Natural killer cell (primary cell): ENCODE data around the gene FBN3. TPM values are rescaled to one million over a fixed set of nuclear protein-coding genes. Genes with fewer than 3 reads are reported as not detected.

Experiments used
- ATAC-seq, 3 donors: fragments of 150-1000 bp in 2 of 3; fragments of 200-7000 bp in 1 of 3; cut with Tn5 transposase; 1 replicate in 1 of 3; 2 replicates in 2 of 3; pipeline ENCODE4 v1.10.0; 2021; ENCODE audit warnings: mild to moderate bottlenecking in 2 of 3, moderate library complexity in 2 of 3
- DNase-seq, 2 donors: peaks; one replicate each; pipeline versions ENCODE4 v3.0.0 to v3.0.0-alpha.2; 2013 to 2021; ENCODE audit warnings: mixed read lengths in 1 of 2
- H3K27ac ChIP-seq: one replicate; pipeline ENCODE4 v1.5.1; 2013; ENCODE audit warnings: mild to moderate bottlenecking, low read length
- H3K27me3 ChIP-seq: one replicate; pipeline ENCODE4 v1.6.1; 2013; ENCODE audit warnings: low read length; ENCODE audit not compliant: control insufficient read depth, insufficient read depth
- H3K36me3 ChIP-seq: one replicate; pipeline ENCODE4 v1.6.1; 2013; ENCODE audit warnings: low read length; ENCODE audit not compliant: control insufficient read depth, insufficient read depth
- H3K4me1 ChIP-seq: one replicate; pipeline ENCODE4 v1.6.1; 2013; ENCODE audit warnings: low read length; ENCODE audit not compliant: control insufficient read depth, insufficient read depth
- H3K4me3 ChIP-seq: one replicate; pipeline ENCODE4 v1.5.1; 2013; ENCODE audit warnings: low read length
- H3K9me3 ChIP-seq: one replicate; pipeline ENCODE4 v1.6.1; 2013; ENCODE audit warnings: low read length; ENCODE audit not compliant: control insufficient read depth, insufficient read depth
- H3K27ac Mint-ChIP-seq, 2 donors: one replicate each; pipeline ENCODE4 v1.8.0; 2022; ENCODE audit warnings: mild to moderate bottlenecking in 2 of 2, mixed read lengths in 2 of 2, moderate library complexity in 1 of 2
- H3K27me3 Mint-ChIP-seq, 2 donors: one replicate each; pipeline ENCODE4 v1.8.0; 2022; ENCODE audit warnings: low read depth in 2 of 2, mixed read lengths in 2 of 2
- H3K36me3 Mint-ChIP-seq: one replicate; pipeline ENCODE4 v1.8.0; 2022; ENCODE audit warnings: mixed read lengths
- H3K4me1 Mint-ChIP-seq, 2 donors: one replicate each; pipeline ENCODE4 v1.8.0; 2022; ENCODE audit warnings: mixed read lengths in 2 of 2
- H3K4me3 Mint-ChIP-seq: one replicate; pipeline ENCODE4 v1.8.0; 2022; ENCODE audit warnings: mild to moderate bottlenecking, moderate library complexity, mixed read lengths
- H3K9me3 Mint-ChIP-seq, 2 donors: one replicate each; pipeline ENCODE4 v1.8.0; 2022; ENCODE audit warnings: mixed read lengths in 2 of 2
- WGBS: methylation state at CpG from one replicate; pipeline ENCODE4 v1.1.7; 2013; ENCODE audit warnings: missing lambda C conversion rate; ENCODE audit not compliant: insufficient coverage; 5-methylcytosine and 5-hydroxymethylcytosine counted together
- intact Hi-C: fragments of 100-400 bp; cut with micrococcal nuclease; formaldehyde crosslinking; loops from one replicate; pipeline ENCODE4 v1.14.2; 2022
- total RNA-seq, 4 donors: library from RNA; stranded (reverse); fragments of 120-200 nt in 1 of 4; gene quantifications; one replicate each; pipeline versions ENCODE4 v1.2.3 to v1.2.4, GENCODE V29; 2013 to 2022
- TF ChIP-seq, protein P1 (sequence below): fragments of 200-600 bp; IDR thresholded peaks from one replicate; pipeline ENCODE4 v1.8.0; 2022; ENCODE audit warnings: antibody characterized with exemption

Gene FBN3
- total RNA-seq, 3 donors from 2014 or later (not counting 1 experiment from before 2014, with no cell fraction given), result 0.25 TPM; not detected in 2

DNA sequence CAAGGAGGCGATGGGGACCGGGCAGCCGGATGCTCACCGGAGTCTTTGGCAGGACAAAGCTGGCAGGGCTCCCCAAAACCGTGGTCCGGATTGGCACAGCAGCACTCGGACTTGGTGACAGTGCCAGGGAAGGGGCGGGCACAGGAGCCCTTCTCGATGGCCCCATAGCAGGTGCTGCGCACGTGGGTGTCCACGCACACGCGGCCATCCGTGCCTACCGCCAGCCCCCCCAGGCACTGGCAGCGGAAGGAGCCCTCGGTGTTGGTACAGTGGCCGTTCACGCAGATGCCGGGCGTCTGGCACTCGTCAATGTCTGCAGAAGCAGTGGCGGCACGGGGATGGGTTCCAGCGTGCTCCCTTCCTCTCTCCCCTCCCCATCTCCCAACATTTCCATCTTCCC, 17.9 kb downstream of the FBN3 start:
- Mint-ChIP-seq H3K27ac (no peak overlapping the region), H3K4me3 (no peak overlapping the region), H3K27me3 (peaks cover 11 to 15% of the 10 kb centered on the region in 2 donors), H3K9me3 (no peaks in the 10 kb centered on the region), H3K4me1 (no peaks in the 10 kb centered on the region), H3K36me3 (no peaks in the 10 kb centered on the region)
- Histone ChIP-seq H3K27me3 (no peaks in the 10 kb centered on the region), H3K27ac (no peak overlapping the region), H3K9me3 (no peaks in the 10 kb centered on the region), H3K36me3 (no peaks in the 10 kb centered on the region), H3K4me1 (no peaks in the 10 kb centered on the region), H3K4me3 (no peak overlapping the region)
- DNase-seq (no peak), ATAC-seq (no peak)
- TF ChIP-seq, protein P1, sequence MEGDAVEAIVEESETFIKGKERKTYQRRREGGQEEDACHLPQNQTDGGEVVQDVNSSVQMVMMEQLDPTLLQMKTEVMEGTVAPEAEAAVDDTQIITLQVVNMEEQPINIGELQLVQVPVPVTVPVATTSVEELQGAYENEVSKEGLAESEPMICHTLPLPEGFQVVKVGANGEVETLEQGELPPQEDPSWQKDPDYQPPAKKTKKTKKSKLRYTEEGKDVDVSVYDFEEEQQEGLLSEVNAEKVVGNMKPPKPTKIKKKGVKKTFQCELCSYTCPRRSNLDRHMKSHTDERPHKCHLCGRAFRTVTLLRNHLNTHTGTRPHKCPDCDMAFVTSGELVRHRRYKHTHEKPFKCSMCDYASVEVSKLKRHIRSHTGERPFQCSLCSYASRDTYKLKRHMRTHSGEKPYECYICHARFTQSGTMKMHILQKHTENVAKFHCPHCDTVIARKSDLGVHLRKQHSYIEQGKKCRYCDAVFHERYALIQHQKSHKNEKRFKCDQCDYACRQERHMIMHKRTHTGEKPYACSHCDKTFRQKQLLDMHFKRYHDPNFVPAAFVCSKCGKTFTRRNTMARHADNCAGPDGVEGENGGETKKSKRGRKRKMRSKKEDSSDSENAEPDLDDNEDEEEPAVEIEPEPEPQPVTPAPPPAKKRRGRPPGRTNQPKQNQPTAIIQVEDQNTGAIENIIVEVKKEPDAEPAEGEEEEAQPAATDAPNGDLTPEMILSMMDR, result no peak
- WGBS, result 89% methylated on average over 26 of the region's 26 CpGs
- intact Hi-C loops, result no loop called here

DNA sequence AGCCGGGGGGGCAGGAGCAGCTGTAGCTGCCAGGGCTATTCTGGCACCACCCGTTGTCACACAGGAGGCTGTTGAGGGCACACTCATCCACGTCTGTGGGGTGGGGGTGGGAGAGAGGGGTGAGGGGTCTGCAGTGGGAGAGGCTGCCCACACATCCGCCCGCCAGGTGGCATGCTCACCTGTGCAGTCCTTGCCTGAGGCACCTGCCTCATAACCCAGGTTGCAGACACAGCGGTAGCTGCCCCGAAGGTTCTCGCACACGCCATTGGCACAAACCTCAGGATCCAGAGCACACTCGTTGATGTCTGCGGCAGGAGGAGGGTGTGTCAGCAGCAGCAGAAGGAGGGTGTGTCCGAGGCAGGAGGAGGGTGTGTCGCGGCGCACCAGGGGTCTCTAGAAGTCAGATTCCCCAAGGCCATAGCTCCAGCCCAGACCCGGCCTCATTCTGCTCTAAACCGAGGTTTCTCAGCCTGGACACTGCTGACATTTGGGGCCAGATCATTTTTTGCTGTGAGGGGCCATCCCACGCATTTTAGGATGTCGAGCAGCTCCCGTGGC, 20.3 kb downstream of the FBN3 start:
- no peaks in the 10 kb centered on the region for H3K36me3 Mint-ChIP-seq
- H3K9me3 Mint-ChIP-seq, result no peaks in the 10 kb centered on the region
- DNase-seq, result no peak
- no peak overlapping the region for H3K27ac ChIP-seq
- H3K27me3 Mint-ChIP-seq, result peaks cover 11 to 15% of the 10 kb centered on the region in 2 donors
- no peaks in the 10 kb centered on the region for H3K36me3 ChIP-seq
- no peak overlapping the region for H3K4me3 ChIP-seq
- no peaks in the 10 kb centered on the region for H3K4me1 Mint-ChIP-seq
- 84% methylated on average over 20 of the region's 20 CpGs for WGBS
- intact Hi-C loops, result no loop called here
- TF ChIP-seq, protein P1, result no peak
- H3K4me3 Mint-ChIP-seq, result no peak overlapping the region
- H3K27me3 ChIP-seq, result no peaks in the 10 kb centered on the region
- no peak for ATAC-seq
- H3K27ac Mint-ChIP-seq, result no peak overlapping the region
- no peaks in the 10 kb centered on the region for H3K4me1 ChIP-seq
- no peaks in the 10 kb centered on the region for H3K9me3 ChIP-seq

DNA sequence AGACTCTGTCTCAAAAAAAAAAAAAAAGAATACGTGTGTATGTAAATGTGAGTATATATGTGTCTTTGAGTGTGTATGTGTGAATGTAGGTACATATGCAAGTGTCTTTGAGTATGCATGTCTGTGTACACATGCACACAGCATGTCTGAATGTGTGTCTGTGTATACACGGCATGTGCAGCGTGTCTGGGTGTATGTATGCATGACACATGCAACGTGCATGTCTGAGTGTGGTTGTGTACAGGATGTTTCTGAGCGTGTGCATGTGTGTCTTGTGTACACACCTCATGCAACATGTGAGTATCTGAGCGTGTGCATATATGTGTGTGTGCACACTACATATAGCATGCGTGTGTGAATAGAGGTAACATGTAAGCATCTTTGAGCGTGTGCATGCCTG, 20.8 kb downstream of the FBN3 start:
- Mint-ChIP-seq H3K9me3 (no peaks in the 10 kb centered on the region), H3K27me3 (peaks cover 11 to 15% of the 10 kb centered on the region in 2 donors), H3K36me3 (no peaks in the 10 kb centered on the region), H3K4me3 (no peak overlapping the region), H3K4me1 (no peaks in the 10 kb centered on the region), H3K27ac (no peak overlapping the region)
- WGBS, result 90% methylated on average over 8 of the region's 8 CpGs
- no peaks in the 10 kb centered on the region for H3K9me3 ChIP-seq
- no peak overlapping the region for H3K27ac ChIP-seq
- intact Hi-C loops, result no loop called here
- TF ChIP-seq, protein P1, result no peak
- no peaks in the 10 kb centered on the region for H3K36me3 ChIP-seq
- ATAC-seq, result no peak
- H3K27me3 ChIP-seq, result no peaks in the 10 kb centered on the region
- no peak for DNase-seq
- H3K4me3 ChIP-seq, result no peak overlapping the region
- H3K4me1 ChIP-seq, result no peaks in the 10 kb centered on the region

DNA sequence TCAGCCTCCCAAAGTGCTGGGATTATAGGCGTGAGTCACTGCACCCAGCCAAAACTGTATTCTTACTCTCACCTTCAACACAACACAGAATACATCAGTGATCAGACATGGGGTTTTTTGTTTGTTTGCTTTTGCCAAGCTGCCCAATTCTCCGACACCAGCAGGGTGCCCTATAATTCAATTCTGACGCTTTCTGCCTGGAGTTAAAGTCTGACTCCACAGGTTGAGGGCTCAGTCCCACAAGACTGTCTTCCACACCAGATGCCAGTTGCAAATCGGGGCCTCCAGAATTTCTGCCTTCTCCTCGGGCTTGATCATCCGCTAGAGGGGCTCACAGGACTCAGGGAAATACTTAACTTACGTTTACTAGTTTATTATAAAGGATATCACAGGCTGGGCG, 22.1 kb downstream of the FBN3 start:
- ATAC-seq (no peak), DNase-seq (no peak)
- Histone ChIP-seq H3K27me3 (no peaks in the 10 kb centered on the region), H3K9me3 (no peaks in the 10 kb centered on the region), H3K27ac (no peak overlapping the region), H3K36me3 (no peaks in the 10 kb centered on the region), H3K4me3 (no peak overlapping the region), H3K4me1 (no peaks in the 10 kb centered on the region)
- H3K36me3 Mint-ChIP-seq, result no peaks in the 10 kb centered on the region
- TF ChIP-seq, protein P1, result no peak
- no peaks in the 10 kb centered on the region for H3K4me1 Mint-ChIP-seq
- H3K4me3 Mint-ChIP-seq, result no peak overlapping the region
- intact Hi-C loops, result no loop called here
- peaks cover 7 to 15% of the 10 kb centered on the region in 2 donors for H3K27me3 Mint-ChIP-seq
- H3K9me3 Mint-ChIP-seq, result no peaks in the 10 kb centered on the region
- 93% methylated on average over 8 of the region's 8 CpGs for WGBS
- H3K27ac Mint-ChIP-seq, result no peak overlapping the region
